ENCODE results near the gene RLF.

Gene RLF

DNA sequence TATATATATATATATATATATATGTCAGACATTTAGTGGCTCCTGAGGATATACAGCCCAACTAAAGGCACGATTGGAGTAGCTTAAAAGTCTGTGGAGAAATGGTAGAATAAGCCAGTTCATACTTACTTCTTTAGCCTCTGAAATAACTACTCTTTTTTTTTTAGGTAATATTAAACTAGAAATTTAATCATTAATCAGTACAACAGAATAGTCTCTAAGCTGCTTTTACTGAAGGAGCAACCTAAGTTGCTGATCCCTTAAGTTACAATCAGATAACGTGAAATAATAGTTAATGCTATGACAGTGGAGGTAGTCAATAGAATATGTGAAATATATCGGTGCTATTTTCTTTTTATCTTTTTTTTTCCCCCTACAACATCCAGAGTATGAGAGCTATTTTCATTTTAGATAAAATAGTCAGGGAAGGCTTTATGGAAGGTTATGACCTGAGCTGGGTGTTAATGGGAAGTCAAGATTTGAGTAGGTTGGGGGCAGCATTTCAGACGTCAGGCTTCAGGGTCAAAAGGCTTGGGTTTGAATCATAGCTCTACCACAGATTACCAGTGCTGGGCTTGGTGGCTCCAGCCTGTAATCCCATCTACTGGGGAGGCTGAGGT lies 112.5 kb downstream of the RLF start:
- no peak for DNase-seq

DNA sequence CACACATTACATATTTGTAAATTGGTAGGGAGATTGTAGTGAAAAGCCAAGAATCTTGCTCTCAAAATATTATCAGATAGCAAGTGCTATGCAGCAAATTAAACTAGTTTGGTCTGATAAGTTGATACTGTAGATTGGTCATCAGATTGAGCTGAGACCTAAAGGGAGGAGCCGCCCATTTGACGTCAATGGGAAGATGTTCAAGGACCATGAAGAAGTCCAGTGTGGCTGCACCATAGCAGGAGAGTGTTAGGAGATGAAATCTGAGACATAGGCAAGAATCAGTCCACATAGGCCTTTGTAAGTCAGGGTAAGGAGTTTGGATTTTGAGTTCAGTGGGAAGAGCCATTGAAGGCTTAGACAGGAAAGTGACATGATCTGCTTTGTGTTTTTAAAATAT lies 113.1 kb downstream of the RLF start:
- no peak for DNase-seq

- no peak for DNase-seq
These were observed 114.9 kb downstream of the RLF start for GRCh38 chr1:40276122-40276521.

GRCh38 chr1:40281853-40282252 lies 120.7 kb downstream of the RLF start:
- DNase-seq: no peak
